Measurements from ENCODE around the gene PUM2. TPM values are rescaled to one million over a fixed set of nuclear protein-coding genes. Genes with fewer than 3 reads are reported as not detected.
A peak's percentile ranks its signal among the peaks of the same experiment; 100 is the strongest.

PUM2 gene
- total and polyA plus RNA-seq, 4 donors, result 18.5 to 61.0 (median 35.1) TPM

DNA sequence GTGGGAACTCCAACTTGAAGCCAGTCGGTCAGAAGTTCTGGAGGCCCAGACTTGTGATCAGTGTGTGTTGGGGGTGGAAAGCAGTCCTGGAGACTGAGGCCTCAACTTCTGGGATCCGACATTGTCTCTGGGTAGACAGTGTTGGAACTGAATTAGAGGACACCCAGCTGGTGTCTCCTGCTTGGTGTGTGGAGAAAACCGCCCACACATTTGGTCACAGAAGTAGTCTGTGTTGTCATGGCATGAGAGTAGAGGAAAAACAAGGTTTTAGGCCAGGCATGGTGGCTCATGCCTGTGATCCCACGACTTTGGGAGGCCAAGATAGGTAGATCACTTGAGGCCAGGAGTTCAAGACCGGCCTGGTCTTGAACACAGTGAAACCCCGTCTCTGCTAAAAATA, 51.5 kb downstream of the PUM2 start:
- Histone ChIP-seq H3K4me1 (ENCODE audit: control insufficient read depth in 4 of 4, insufficient read depth in 4 of 4, low read length in 3 of 4) (peaks cover 0 to 4% (median 0%) of the 10 kb centered on the region in 4 donors), H3K36me3 (ENCODE audit: control insufficient read depth in 4 of 4, insufficient read depth in 3 of 4, low read depth in 1 of 4, low read length in 3 of 4) (peaks cover 8 to 34% (median 32%) of the 10 kb centered on the region in 4 donors), H3K27ac (ENCODE audit: low read depth in 1 of 2, low read length in 2 of 2) (no peak overlapping the region), H3K9me3 (ENCODE audit: control insufficient read depth in 4 of 4, low read length in 3 of 4) (no peaks in the 10 kb centered on the region), H3K27me3 (ENCODE audit: control insufficient read depth in 4 of 4, insufficient read depth in 4 of 4, low read length in 3 of 4) (no peaks in the 10 kb centered on the region), H3K4me3 (ENCODE audit: low read depth in 1 of 3, low read length in 3 of 3) (no peak overlapping the region), H3K9ac (ENCODE audit: low read depth in 1 of 2, low read length in 2 of 2) (no peak overlapping the region)
- no peak for TF ChIP-seq NR2F2 (IDR thresholded peaks at IDR 0.05)
- no peak for TF ChIP-seq REST (IDR thresholded peaks at IDR 0.05)
- no peak for TF ChIP-seq HNF4A (conservative IDR thresholded peaks at IDR 0.05)
- TF ChIP-seq RAD21 (IDR thresholded peaks at IDR 0.05), result no peak
- TF ChIP-seq, protein P1, sequence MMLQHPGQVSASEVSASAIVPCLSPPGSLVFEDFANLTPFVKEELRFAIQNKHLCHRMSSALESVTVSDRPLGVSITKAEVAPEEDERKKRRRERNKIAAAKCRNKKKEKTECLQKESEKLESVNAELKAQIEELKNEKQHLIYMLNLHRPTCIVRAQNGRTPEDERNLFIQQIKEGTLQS (IDR thresholded peaks at IDR 0.05), result no peak
- TF ChIP-seq, protein P2, sequence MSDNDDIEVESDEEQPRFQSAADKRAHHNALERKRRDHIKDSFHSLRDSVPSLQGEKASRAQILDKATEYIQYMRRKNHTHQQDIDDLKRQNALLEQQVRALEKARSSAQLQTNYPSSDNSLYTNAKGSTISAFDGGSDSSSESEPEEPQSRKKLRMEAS (IDR thresholded peaks at IDR 0.05), result no peak
- TF ChIP-seq YY1 (IDR thresholded peaks at IDR 0.05), result no peak
- no peak for TF ChIP-seq EGR1 (IDR thresholded peaks at IDR 0.05; ENCODE audit: low read depth in 2 of 2)
- no peak for TF ChIP-seq FOXA1 (IDR thresholded peaks at IDR 0.05)
- no peak for TF ChIP-seq FOXA2 (IDR thresholded peaks at IDR 0.05)
- no peak for DNase-seq (ENCODE audit: low spot score)
- whole genome bisulfite sequencing, result 91% methylated on average over 6 of the region's 6 CpGs

DNA sequence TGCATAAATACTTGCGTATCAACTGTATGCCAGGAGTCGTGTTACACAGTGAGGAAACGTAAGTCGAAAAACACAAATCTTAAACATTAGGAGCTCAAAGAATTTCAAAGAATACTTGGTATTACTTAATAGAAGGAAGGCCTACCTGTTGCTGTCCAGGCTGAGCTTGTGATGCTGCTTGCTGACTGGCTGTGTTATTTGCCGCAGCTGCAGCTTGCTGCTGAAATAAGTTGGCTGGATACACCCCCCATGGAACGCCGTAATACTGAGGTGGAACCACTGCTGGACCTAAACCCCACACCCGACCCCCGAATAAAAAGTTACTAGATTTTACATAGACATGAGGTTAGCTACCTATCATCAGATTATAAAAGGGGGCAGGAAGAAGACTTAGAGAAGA, 56.4 kb downstream of the PUM2 start:
- Histone ChIP-seq H3K4me1 (ENCODE audit: control insufficient read depth in 4 of 4, insufficient read depth in 4 of 4, low read length in 3 of 4) (peaks cover 4 to 16% (median 9%) of the 10 kb centered on the region in 4 donors), H3K27me3 (ENCODE audit: control insufficient read depth in 4 of 4, insufficient read depth in 4 of 4, low read length in 3 of 4) (no peaks in the 10 kb centered on the region), H3K9me3 (ENCODE audit: control insufficient read depth in 4 of 4, low read length in 3 of 4) (no peaks in the 10 kb centered on the region), H3K36me3 (ENCODE audit: control insufficient read depth in 4 of 4, insufficient read depth in 3 of 4, low read depth in 1 of 4, low read length in 3 of 4) (peaks cover 5 to 33% (median 23%) of the 10 kb centered on the region in 4 donors), H3K27ac (ENCODE audit: low read depth in 1 of 2, low read length in 2 of 2) (no peak overlapping the region), H3K4me3 (ENCODE audit: low read depth in 1 of 3, low read length in 3 of 3) (no peak overlapping the region), H3K9ac (ENCODE audit: low read depth in 1 of 2, low read length in 2 of 2) (no peak overlapping the region)
- no peak for DNase-seq (ENCODE audit: low spot score)
- WGBS, result 97% methylated on average over 9 of the region's 9 CpGs
- TF ChIP-seq EGR1 (IDR thresholded peaks at IDR 0.05; ENCODE audit: low read depth in 2 of 2) (no peak), FOXA1 (IDR thresholded peaks at IDR 0.05) (no peak)

GRCh38 chr2:20292984-20293383, 57.7 kb downstream of the PUM2 start:
- Histone ChIP-seq H3K36me3 (ENCODE audit: control insufficient read depth in 4 of 4, insufficient read depth in 3 of 4, low read depth in 1 of 4, low read length in 3 of 4) (peaks cover 3 to 25% (median 19%) of the 10 kb centered on the region in 4 donors), H3K9ac (ENCODE audit: low read depth in 1 of 2, low read length in 2 of 2) (no peak overlapping the region), H3K27me3 (ENCODE audit: control insufficient read depth in 4 of 4, insufficient read depth in 4 of 4, low read length in 3 of 4) (no peaks in the 10 kb centered on the region), H3K4me3 (ENCODE audit: low read depth in 1 of 3, low read length in 3 of 3) (no peak overlapping the region), H3K4me1 (ENCODE audit: control insufficient read depth in 4 of 4, insufficient read depth in 4 of 4, low read length in 3 of 4) (peaks cover 9 to 25% (median 12%) of the 10 kb centered on the region in 4 donors), H3K9me3 (ENCODE audit: control insufficient read depth in 4 of 4, low read length in 3 of 4) (no peaks in the 10 kb centered on the region), H3K27ac (ENCODE audit: low read depth in 1 of 2, low read length in 2 of 2) (peak overlapping the region; percentile 42 to 44)
- TF ChIP-seq SP1 (IDR thresholded peaks at IDR 0.05), result peak; percentile 44
- peak in 1 of 2 donors; percentile 32 for TF ChIP-seq JUND (IDR thresholded peaks at IDR 0.05)
- TF ChIP-seq, protein P3, sequence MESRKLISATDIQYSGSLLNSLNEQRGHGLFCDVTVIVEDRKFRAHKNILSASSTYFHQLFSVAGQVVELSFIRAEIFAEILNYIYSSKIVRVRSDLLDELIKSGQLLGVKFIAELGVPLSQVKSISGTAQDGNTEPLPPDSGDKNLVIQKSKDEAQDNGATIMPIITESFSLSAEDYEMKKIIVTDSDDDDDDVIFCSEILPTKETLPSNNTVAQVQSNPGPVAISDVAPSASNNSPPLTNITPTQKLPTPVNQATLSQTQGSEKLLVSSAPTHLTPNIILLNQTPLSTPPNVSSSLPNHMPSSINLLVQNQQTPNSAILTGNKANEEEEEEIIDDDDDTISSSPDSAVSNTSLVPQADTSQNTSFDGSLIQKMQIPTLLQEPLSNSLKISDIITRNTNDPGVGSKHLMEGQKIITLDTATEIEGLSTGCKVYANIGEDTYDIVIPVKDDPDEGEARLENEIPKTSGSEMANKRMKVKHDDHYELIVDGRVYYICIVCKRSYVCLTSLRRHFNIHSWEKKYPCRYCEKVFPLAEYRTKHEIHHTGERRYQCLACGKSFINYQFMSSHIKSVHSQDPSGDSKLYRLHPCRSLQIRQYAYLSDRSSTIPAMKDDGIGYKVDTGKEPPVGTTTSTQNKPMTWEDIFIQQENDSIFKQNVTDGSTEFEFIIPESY (IDR thresholded peaks at IDR 0.05), result no peak
- peak in 1 of 2 donors; percentile 49 for TF ChIP-seq RXRA (IDR thresholded peaks at IDR 0.05)
- TF ChIP-seq, protein P1 (IDR thresholded peaks at IDR 0.05), result no peak
- no peak for TF ChIP-seq RAD21 (IDR thresholded peaks at IDR 0.05)
- no peak for TF ChIP-seq NR2F2 (IDR thresholded peaks at IDR 0.05)
- TF ChIP-seq, protein P2 (IDR thresholded peaks at IDR 0.05), result peak; percentile 18
- TF ChIP-seq YY1 (IDR thresholded peaks at IDR 0.05), result peak; percentile 48
- TF ChIP-seq FOXA2 (IDR thresholded peaks at IDR 0.05), result peak; percentile 37
- TF ChIP-seq HNF4A (conservative IDR thresholded peaks at IDR 0.05), result peak; percentile 83
- TF ChIP-seq TAF1 (conservative IDR thresholded peaks at IDR 0.05), result no peak
- 46% methylated on average over 5 of the region's 5 CpGs for WGBS
- no peak for DNase-seq (ENCODE audit: low spot score)

All from liver (tissue), 9 donors.